ENCODE data around the gene NEK7.
"Not testable (repeated sequence)": the region's sequence is repeated elsewhere in the genome, so short reads cannot be mapped to it uniquely, and the experiment has no call there.

NEK7 gene

GRCh38 chr1:198199105-198199504 is 42.3 kb downstream of the NEK7 start:
- Mint-ChIP-seq H3K4me1 (peaks cover 72% of the 10 kb centered on the region), H3K36me3 (peaks cover 10% of the 10 kb centered on the region), H3K27me3 (no peaks in the 10 kb centered on the region), H3K4me3 (no peak overlapping the region), H3K9me3 (peaks cover 6% of the 10 kb centered on the region), H3K27ac (no peak overlapping the region)
- peak; percentile 78 for ATAC-seq

DNA sequence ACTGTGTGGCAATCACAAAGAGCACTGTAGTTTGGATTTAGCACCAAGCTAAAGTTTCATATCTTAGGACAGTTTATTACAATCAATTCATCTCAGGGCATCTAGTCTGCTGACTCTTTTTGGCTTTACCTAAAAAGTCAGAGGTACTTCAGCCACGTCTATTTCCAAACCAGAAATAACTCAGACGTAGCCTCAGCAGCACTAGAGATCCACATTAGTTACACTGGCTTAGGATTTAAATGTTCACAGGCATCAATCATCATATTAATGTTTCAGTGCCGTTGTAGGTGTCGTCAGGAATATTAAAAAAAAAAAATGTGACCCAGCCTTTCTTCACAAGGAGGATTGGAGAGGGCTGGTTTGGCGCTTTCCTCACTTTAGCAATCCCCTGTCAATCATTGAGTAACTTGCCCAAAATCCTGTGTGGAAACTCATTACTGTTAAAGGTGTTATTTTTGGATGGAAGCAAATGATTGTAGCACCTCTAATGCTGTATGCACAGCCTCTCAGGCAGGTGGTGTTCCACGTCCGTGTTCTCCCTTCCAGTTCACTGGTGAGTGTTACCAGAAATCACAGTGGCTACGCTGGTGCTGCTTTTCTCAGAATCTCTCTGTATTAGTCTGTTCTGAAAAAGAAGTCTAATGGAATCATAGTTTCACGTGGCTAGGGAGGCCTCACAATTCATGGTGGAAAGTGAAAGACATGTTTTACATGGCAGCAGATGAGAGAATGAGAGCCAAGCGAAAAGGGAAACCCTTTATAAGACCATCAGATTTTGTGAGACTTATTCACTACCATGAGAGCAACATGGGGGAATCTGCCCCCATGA is 45.4 kb downstream of the NEK7 start:
- no peak overlapping the region for H3K4me3 Mint-ChIP-seq
- peaks cover 68% of the 10 kb centered on the region for H3K4me1 Mint-ChIP-seq
- H3K9me3 Mint-ChIP-seq, result peaks cover 2% of the 10 kb centered on the region
- peak overlapping the region; percentile 11 for H3K27ac Mint-ChIP-seq
- ATAC-seq, result peak; percentile 60
- H3K36me3 Mint-ChIP-seq, result peaks cover 4% of the 10 kb centered on the region
- H3K27me3 Mint-ChIP-seq, result no peaks in the 10 kb centered on the region

GRCh38 chr1:198203434-198203833 is 46.6 kb downstream of the NEK7 start:
- Mint-ChIP-seq H3K36me3 (peaks cover 4% of the 10 kb centered on the region), H3K27me3 (no peaks in the 10 kb centered on the region), H3K9me3 (peaks cover 2% of the 10 kb centered on the region), H3K4me3 (no peak overlapping the region), H3K4me1 (peaks cover 65% of the 10 kb centered on the region), H3K27ac (no peak overlapping the region)
- no peak for ATAC-seq

DNA sequence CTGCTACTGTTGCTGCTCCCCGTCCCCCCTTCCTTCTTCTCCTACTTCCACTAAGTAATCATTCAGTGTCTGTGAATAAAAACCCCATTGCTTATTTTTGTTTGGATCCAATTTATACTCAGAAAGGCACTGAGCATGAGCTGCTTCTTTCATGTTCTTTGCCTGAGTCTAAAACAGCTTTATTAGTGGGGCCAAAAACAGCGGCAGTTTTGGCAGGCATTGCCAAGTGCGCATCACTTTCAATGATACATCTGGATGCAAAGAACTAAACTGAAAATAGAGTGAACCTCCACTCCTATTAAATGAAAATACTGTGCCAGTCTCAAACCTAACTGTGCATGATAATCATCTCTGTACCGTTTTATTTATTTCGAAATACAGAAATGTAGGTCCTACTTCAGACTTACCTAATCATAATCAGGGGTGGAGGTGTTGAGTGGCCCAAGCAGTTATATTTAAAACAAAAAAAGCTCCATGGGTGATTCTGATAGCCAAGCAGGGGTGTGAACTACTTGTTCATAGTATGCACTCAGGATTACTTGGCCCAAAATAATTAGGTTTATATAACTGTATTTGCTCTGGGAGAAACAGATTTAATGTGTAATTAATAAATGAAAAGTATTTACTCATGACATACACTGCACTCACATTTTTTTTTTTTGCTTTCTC is 48.4 kb downstream of the NEK7 start:
- peaks cover 48% of the 10 kb centered on the region for H3K4me1 Mint-ChIP-seq

GRCh38 chr1:198206292-198206691 is 49.5 kb downstream of the NEK7 start:
- H3K27ac Mint-ChIP-seq, result no peak overlapping the region
- no peaks in the 10 kb centered on the region for H3K27me3 Mint-ChIP-seq
- peaks cover 37% of the 10 kb centered on the region for H3K4me1 Mint-ChIP-seq
- H3K4me3 Mint-ChIP-seq, result no peak overlapping the region
- H3K36me3 Mint-ChIP-seq, result peaks cover 4% of the 10 kb centered on the region
- H3K9me3 Mint-ChIP-seq, result peaks cover 2% of the 10 kb centered on the region
- ATAC-seq, result no peak

More for the DNA sequence above, 48.4 kb downstream of the NEK7 start:
- peaks cover 2% of the 10 kb centered on the region for H3K9me3 Mint-ChIP-seq
- no peak overlapping the region for H3K4me3 Mint-ChIP-seq
- no peak for ATAC-seq
- H3K36me3 Mint-ChIP-seq, result peaks cover 4% of the 10 kb centered on the region
- H3K27me3 Mint-ChIP-seq, result no peaks in the 10 kb centered on the region
- H3K27ac Mint-ChIP-seq, result no peak overlapping the region

- Mint-ChIP-seq H3K4me3 (no peak overlapping the region), H3K27me3 (no peaks in the 10 kb centered on the region), H3K27ac (no peak overlapping the region), H3K9me3 (peaks cover 3% of the 10 kb centered on the region), H3K4me1 (peaks cover 8% of the 10 kb centered on the region), H3K36me3 (peaks cover 25% of the 10 kb centered on the region)
- ATAC-seq, result no peak
Observed at GRCh38 chr1:198211696-198212095, 54.9 kb downstream of the NEK7 start.

- no peak for ATAC-seq
- peaks cover 8% of the 10 kb centered on the region for H3K4me1 Mint-ChIP-seq
- peaks cover 3% of the 10 kb centered on the region for H3K9me3 Mint-ChIP-seq
- no peak overlapping the region for H3K4me3 Mint-ChIP-seq
- H3K27ac Mint-ChIP-seq, result no peak overlapping the region
- H3K36me3 Mint-ChIP-seq, result peaks cover 25% of the 10 kb centered on the region
- H3K27me3 Mint-ChIP-seq, result no peaks in the 10 kb centered on the region
Observed at GRCh38 chr1:198212126-198212525, 55.3 kb downstream of the NEK7 start.

DNA sequence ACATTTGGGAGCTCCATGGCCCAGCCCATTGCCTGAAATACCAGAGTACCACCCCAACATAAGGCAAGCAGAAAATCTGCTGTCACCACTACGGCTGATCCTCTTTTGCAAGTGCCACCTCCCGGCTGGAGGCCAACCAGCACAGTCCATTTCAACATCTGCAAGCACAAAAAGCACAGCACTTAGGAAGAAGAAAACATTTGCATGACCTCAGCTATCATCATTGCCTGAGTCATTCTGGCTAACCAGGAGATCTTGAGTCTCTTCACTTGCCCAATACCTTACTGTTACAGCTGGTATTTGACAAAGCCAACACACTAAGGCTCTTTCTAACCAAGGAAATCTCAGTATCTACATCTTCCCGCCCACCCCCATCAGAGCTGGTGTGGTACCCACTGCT is 55.9 kb downstream of the NEK7 start:
- Mint-ChIP-seq H3K27me3 (no peaks in the 10 kb centered on the region), H3K27ac (no peak overlapping the region), H3K4me1 (peaks cover 10% of the 10 kb centered on the region), H3K4me3 (no peak overlapping the region), H3K9me3 (peaks cover 3% of the 10 kb centered on the region), H3K36me3 (peaks cover 25% of the 10 kb centered on the region)
- no peak for ATAC-seq

DNA sequence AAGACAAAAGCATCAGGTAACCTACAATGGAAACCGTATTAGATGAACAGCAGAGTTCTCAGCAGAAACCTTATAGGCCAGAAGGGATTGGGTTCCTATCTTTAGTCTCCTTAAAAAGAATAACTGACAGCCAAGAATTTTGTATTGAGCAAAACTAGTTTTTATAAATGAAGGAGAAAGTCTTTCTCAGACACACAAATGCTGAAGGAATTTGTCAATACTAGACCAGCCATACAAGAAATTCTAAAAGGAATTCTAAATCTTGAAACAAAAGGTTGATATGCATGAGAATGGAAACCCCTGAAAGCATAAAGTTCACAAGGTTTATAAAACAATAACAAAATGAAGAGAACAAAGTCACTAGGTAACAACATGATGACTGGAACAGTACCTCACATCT is 58.1 kb downstream of the NEK7 start:
- Mint-ChIP-seq H3K27me3 (no peaks in the 10 kb centered on the region), H3K27ac (no peak overlapping the region), H3K4me1 (peaks cover 18% of the 10 kb centered on the region), H3K36me3 (peaks cover 25% of the 10 kb centered on the region), H3K9me3 (peaks cover 3% of the 10 kb centered on the region), H3K4me3 (no peak overlapping the region)
- ATAC-seq, result no peak

- peaks cover 3% of the 10 kb centered on the region for H3K9me3 Mint-ChIP-seq
- no peak overlapping the region for H3K27ac Mint-ChIP-seq
- no peaks in the 10 kb centered on the region for H3K27me3 Mint-ChIP-seq
- H3K4me1 Mint-ChIP-seq, result peaks cover 30% of the 10 kb centered on the region
- peaks cover 26% of the 10 kb centered on the region for H3K36me3 Mint-ChIP-seq
- H3K4me3 Mint-ChIP-seq, result no peak overlapping the region
- ATAC-seq, result no peak
Observed at GRCh38 chr1:198220428-198220827, 63.6 kb downstream of the NEK7 start.

GRCh38 chr1:198227010-198227409 is 70.2 kb downstream of the NEK7 start:
- H3K4me3 Mint-ChIP-seq, H3K27me3 Mint-ChIP-seq, ATAC-seq, H3K9me3 Mint-ChIP-seq, H3K27ac Mint-ChIP-seq: not testable (repeated sequence)
- Mint-ChIP-seq H3K36me3 (peaks cover 33% of the 10 kb centered on the region), H3K4me1 (peaks cover 26% of the 10 kb centered on the region)

- H3K27me3 Mint-ChIP-seq, H3K9me3 Mint-ChIP-seq, H3K4me3 Mint-ChIP-seq, ATAC-seq, H3K27ac Mint-ChIP-seq: not testable (repeated sequence)
- peaks cover 27% of the 10 kb centered on the region for H3K4me1 Mint-ChIP-seq
- peaks cover 29% of the 10 kb centered on the region for H3K36me3 Mint-ChIP-seq
Observed at GRCh38 chr1:198227454-198227853, 70.7 kb downstream of the NEK7 start.

- peaks cover 22% of the 10 kb centered on the region for H3K4me1 Mint-ChIP-seq
- H3K36me3 Mint-ChIP-seq, result peaks cover 24% of the 10 kb centered on the region
- no peak overlapping the region for H3K4me3 Mint-ChIP-seq
- no peak for ATAC-seq
- no peaks in the 10 kb centered on the region for H3K27me3 Mint-ChIP-seq
- H3K9me3 Mint-ChIP-seq, result peaks cover 3% of the 10 kb centered on the region
- no peak overlapping the region for H3K27ac Mint-ChIP-seq
Observed at GRCh38 chr1:198228925-198229324, 72.1 kb downstream of the NEK7 start.

DNA sequence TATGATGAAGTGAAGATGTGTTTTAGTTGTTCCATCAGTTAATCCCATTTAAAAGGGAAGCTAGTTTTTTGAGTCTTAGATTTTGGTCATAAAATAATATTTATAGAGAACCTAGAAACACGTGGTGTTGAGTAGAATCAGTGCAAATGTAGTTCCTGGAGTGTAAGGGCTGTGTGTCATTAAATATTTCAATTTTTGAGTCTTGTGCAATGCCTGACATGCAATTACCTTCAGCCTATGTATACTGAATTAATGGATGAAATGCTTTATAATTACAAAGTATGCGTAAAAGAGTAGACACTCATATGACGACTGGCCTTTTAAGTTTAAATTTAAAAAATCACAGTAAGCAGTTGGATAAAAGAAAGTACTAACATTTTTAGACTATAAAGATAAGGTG is 75.0 kb downstream of the NEK7 start:
- H3K4me3 Mint-ChIP-seq, result no peak overlapping the region
- no peak for ATAC-seq
- H3K27ac Mint-ChIP-seq, result no peak overlapping the region
- no peaks in the 10 kb centered on the region for H3K27me3 Mint-ChIP-seq
- peaks cover 11% of the 10 kb centered on the region for H3K36me3 Mint-ChIP-seq
- H3K4me1 Mint-ChIP-seq, result peaks cover 30% of the 10 kb centered on the region
- no peaks in the 10 kb centered on the region for H3K9me3 Mint-ChIP-seq

- no peak for ATAC-seq
- no peaks in the 10 kb centered on the region for H3K9me3 Mint-ChIP-seq
- H3K27me3 Mint-ChIP-seq, result no peaks in the 10 kb centered on the region
- peaks cover 30% of the 10 kb centered on the region for H3K4me1 Mint-ChIP-seq
- H3K27ac Mint-ChIP-seq, result no peak overlapping the region
- peaks cover 9% of the 10 kb centered on the region for H3K36me3 Mint-ChIP-seq
- no peak overlapping the region for H3K4me3 Mint-ChIP-seq
Observed at GRCh38 chr1:198232378-198232777, 75.6 kb downstream of the NEK7 start.

Data from stimulated activated memory B cell treated with anti-CD40 and anti-IgM and Interleukin-4, amounts not matched to agents 10 μg/mL and 1 μg/mL and 100 μg/mL, for 72 hours (primary cell).